ENCODE results near the gene DYRK1A.

DNA sequence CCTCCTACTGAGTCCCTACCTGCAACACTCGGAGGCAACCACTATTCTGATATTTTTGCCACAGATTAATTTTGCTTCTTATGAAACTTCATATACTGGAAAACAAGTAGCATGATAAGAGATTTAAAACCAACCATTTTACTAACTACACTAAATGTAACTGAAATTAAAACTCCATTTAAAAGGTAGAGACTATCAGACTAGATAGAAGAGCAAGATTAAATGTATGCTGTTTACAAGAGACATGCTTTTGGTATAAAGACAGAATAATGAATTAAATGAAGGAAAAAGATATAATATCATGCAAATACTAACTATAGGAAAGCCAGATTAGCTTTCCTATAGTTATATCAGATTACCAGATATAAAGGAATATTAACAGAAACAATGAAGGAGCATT lies 175.9 kb downstream of the DYRK1A start:
- TF ChIP-seq TCF7L2 (IDR thresholded peaks at IDR 0.05; ENCODE audit: borderline replicate concordance, low read depth, low read length) (no peak), ZNF660 (tag by site-specific recombination; IDR thresholded peaks at IDR 0.05) (no peak), ZNF121 (tag by site-specific recombination; IDR thresholded peaks at IDR 0.05) (no peak)
- TF ChIP-seq, protein P1, sequence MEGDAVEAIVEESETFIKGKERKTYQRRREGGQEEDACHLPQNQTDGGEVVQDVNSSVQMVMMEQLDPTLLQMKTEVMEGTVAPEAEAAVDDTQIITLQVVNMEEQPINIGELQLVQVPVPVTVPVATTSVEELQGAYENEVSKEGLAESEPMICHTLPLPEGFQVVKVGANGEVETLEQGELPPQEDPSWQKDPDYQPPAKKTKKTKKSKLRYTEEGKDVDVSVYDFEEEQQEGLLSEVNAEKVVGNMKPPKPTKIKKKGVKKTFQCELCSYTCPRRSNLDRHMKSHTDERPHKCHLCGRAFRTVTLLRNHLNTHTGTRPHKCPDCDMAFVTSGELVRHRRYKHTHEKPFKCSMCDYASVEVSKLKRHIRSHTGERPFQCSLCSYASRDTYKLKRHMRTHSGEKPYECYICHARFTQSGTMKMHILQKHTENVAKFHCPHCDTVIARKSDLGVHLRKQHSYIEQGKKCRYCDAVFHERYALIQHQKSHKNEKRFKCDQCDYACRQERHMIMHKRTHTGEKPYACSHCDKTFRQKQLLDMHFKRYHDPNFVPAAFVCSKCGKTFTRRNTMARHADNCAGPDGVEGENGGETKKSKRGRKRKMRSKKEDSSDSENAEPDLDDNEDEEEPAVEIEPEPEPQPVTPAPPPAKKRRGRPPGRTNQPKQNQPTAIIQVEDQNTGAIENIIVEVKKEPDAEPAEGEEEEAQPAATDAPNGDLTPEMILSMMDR (tag by site-specific recombination; IDR thresholded peaks at IDR 0.05): no peak
- TF ChIP-seq, protein P2, sequence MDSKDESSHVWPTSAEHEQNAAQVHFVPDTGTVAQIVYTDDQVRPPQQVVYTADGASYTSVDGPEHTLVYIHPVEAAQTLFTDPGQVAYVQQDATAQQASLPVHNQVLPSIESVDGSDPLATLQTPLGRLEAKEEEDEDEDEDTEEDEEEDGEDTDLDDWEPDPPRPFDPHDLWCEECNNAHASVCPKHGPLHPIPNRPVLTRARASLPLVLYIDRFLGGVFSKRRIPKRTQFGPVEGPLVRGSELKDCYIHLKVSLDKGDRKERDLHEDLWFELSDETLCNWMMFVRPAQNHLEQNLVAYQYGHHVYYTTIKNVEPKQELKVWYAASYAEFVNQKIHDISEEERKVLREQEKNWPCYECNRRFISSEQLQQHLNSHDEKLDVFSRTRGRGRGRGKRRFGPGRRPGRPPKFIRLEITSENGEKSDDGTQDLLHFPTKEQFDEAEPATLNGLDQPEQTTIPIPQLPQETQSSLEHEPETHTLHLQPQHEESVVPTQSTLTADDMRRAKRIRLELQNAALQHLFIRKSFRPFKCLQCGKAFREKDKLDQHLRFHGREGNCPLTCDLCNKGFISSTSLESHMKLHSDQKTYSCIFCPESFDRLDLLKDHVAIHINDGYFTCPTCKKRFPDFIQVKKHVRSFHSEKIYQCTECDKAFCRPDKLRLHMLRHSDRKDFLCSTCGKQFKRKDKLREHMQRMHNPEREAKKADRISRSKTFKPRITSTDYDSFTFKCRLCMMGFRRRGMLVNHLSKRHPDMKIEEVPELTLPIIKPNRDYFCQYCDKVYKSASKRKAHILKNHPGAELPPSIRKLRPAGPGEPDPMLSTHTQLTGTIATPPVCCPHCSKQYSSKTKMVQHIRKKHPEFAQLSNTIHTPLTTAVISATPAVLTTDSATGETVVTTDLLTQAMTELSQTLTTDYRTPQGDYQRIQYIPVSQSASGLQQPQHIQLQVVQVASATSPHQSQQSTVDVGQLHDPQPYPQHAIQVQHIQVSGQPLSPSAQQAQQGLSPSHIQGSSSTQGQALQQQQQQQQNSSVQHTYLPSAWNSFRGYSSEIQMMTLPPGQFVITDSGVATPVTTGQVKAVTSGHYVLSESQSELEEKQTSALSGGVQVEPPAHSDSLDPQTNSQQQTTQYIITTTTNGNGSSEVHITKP (tag by site-specific recombination; IDR thresholded peaks at IDR 0.05): no peak
- TF ChIP-seq, protein P3, sequence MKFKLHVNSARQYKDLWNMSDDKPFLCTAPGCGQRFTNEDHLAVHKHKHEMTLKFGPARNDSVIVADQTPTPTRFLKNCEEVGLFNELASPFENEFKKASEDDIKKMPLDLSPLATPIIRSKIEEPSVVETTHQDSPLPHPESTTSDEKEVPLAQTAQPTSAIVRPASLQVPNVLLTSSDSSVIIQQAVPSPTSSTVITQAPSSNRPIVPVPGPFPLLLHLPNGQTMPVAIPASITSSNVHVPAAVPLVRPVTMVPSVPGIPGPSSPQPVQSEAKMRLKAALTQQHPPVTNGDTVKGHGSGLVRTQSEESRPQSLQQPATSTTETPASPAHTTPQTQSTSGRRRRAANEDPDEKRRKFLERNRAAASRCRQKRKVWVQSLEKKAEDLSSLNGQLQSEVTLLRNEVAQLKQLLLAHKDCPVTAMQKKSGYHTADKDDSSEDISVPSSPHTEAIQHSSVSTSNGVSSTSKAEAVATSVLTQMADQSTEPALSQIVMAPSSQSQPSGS (tag by site-specific recombination; IDR thresholded peaks at IDR 0.05; ENCODE audit: low read depth): no peak

Measured in HEK293 (cell line).